NCI-H2196 treated with DMSO at 0.1 percent for 48 hours (cell line): ENCODE measurements around the gene MRFAP1.
"Not testable (repeated sequence)": the region's sequence is repeated elsewhere in the genome, so short reads cannot be mapped to it uniquely, and the experiment has no call there.

Source experiments
- DNase-seq: peaks from one replicate; lab custom pipeline; 2025; ENCODE audit not compliant: unreplicated experiment; lab: John Stamatoyannopoulos, UW

MRFAP1 gene

DNA sequence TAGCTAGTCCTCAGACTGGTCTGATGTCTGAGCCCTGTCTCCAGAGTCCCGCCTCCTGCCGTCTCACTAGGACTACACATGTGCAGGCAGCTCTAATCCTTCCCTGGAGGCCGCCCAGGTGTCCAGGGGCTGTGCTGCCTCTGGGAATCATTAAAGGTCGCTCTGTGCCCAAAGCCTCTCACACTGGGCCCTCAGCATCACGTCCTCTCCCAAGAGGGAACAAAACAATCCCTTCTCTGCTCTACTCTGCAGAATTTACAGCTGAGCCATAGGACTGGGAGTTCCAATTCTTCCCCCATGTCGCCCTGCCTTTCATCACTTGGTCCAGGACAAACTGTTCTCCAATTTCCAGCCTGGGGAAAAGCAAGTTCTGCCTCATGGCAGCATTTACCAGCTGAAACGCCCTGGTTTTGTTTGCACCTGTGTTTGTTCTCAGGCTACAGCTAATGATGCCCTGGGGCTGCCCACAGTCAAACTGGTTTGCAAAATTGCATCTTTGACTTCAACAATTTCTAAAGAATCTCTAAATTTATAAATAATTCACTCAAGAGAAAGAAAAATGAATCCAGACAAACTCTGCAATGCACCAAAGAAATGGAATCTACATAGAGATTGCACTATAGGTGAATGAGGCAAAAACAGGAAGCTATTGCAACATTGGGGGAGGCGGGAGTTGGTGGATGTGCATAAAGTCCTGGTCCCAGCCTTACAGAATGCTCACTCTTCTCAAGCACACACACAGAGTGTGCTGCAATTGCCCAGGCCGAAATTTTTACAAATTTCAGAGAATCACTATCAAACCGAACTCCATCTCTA is 7.2 kb upstream of the MRFAP1 start:
- DNase-seq, result no peak

DNA sequence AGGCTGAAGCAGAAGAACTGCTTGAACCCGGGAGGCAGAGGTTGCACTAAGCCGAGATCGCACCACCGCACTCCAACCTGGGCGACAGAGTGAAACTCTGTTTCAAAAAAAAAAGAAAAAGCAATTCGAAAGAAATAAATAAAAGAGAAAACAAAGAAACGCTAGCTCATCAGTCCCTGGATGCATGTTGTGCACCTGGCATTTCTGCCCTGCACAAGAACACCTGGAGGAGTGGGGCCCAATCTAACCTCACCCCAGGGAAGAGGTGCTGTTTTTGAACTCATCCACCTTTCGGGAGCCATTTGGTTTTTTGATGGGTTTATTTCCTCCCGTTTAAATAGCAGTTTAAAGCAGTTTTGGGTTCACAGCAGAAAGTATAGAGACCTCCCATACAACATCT is 5.7 kb upstream of the MRFAP1 start:
- no peak for DNase-seq

DNA sequence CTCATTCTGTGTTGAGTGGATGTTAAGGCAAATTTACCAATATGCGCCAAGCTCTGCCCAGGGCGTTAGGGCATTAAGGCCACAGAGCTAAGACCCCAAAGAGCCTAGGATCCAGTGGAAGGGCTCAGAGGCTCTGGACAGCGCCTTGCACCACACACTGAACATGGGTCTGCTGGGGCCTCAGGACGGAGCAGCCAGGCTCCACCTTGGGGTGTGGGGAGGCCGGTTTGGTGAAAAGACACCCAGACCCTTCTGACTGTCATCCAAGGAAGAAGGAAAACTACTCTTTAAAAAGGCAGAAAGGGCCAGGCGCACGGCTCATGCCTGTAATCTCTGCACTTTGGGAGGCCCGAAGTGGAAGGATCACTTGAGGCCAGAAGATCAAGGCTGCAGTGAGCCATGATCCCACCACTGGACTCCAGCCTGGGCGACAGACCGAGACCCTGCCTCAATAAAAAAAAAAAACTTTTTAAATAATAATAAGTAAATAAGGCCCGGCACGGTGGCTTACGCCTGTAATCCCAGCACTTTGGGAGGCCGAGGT is 1.3 kb upstream of the MRFAP1 start:
- DNase-seq, result no peak

DNA sequence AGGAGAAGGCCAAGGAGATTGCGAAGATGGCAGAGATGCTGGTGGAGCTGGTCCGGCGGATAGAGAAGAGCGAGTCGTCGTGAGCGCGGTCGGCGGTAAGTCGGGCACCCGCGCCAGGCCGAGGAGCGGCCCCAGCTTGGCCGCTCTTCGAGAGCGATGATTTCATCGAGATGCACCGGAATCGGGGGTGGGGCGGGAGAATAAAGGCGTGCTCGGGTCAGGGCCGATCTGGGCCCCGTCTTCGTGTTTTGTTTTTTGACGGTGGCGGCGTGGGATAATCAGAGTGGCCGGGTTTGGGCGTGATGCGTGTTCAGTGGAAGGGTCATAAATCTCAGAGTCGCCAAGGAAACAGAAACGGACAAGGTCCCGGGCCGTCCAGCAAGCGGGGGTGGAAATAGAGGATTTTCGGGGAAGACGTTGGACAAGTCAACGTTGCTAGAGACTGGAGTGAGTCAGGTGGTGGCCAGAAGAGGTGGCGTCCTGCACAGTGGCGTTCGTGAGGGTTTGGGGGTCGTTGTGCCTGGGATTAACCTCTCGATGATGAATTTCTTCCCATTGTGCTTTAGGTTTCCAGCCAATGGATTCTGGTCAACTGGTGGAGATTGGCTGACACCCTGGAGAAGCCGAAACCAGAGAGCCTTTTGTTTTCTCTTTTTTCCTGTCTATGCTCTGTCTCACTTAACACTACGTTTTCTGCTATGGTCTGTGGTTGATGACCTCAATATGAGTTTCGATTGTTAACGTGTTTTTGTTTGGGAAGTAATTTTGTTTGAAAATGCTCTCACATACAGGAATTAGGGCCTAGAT is 882 bp downstream of the MRFAP1 start:
- DNase-seq, result no peak

DNA sequence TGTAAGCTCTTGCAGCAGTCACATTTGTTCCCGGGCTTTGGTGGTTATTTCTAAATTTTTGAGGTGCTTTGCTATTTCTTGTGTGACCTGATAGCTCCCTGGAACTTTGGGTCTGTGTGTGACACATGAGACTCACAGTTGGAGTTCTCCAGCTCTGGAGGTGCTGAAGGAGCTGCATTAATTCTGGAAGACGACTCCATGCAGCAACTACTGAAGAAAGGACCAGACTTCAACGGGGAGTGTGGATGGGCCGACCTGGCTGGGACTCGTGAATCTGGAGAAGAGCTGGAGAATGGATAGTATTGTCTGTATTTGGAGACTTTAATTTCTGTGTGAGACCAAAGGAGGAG is 1.5 kb downstream of the MRFAP1 start:
- no peak for DNase-seq

DNA sequence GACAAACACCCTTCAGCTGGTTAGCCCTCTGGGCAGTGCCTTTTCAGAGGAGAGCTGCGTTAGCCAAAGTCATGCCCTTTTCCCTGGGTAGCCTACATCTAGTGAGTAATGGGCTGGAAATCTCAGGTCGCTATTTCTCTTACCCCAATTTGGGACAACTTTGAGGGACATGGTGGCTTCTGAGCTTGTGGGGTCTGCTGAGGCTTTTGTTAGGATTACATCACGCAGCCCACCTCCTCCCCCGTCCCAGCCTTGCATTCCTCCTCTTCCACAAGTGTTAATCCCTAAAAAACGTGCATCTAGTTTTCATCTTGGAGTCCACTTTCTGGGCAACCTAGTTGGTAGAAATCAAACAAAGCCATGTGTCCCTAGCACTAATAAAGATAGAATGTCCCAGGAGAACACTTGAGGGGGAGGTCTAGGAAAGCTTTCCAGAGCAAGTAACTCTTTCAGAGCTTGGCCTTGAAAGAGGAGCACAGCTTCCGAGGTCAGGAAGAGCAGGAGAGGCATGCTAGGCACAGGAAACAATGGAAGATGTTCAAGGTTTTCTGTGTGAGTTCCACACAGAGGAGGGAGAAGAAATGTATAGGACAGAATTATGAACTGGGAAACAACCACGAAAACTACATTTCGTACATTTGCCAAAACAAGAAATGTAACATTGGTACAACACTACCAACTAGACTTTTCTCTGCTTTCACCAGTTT is 2.8 kb downstream of the MRFAP1 start:
- no peak for DNase-seq

DNA sequence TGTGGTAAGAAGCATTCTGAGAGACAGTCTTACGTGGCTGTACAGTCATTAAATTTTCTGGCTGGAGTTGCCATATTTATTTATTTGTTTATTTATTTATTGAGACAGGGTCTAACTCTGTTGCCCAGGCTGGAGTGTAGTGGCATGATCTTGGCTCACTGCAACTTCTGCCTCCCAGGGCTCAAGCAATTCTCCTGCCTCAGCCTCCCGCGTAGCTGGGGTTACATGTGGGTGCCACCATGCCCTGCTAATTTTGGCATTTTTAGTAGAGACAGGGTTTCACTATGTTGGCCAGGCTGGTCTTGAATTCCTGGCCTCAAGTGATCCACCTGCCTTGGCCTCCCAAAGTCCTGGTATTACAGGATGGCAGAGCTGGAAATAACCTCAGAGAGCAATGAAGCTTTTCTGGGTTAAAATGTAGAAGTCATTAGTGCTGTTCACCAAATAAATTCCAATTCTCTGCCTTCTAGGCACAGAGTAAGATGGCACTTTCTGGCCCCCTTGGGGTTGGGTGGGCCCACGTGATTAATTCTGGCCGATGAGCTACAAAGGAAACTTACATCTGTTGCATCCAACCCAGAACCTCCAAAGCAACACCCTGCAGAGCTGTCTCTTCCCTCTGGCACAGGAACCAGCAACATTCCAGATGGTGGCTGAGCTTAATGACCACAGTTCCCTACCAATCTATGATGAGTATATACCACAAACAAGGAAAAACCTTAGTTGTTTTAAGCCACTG is 4.5 kb downstream of the MRFAP1 start:
- DNase-seq, result no peak

DNA sequence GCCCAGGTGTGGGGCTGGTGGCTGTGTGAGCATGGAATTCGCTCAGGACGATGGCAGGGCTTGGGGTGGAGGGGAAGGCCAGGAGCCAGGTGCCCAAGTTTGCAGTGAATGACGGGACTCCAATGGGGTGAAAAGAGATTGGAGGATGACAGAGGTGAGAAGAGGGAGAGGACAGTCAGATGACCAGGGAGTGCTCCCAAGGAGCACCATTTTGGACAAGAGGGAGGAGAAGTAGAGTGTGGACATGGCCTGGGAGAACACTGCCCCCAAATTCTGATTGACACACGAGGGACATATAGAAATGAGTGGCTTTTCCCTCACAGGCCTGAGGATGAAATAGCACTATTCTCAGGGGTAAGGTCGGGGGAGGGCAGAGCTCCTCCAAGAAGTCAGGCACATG is 6.7 kb downstream of the MRFAP1 start:
- DNase-seq, result no peak

DNA sequence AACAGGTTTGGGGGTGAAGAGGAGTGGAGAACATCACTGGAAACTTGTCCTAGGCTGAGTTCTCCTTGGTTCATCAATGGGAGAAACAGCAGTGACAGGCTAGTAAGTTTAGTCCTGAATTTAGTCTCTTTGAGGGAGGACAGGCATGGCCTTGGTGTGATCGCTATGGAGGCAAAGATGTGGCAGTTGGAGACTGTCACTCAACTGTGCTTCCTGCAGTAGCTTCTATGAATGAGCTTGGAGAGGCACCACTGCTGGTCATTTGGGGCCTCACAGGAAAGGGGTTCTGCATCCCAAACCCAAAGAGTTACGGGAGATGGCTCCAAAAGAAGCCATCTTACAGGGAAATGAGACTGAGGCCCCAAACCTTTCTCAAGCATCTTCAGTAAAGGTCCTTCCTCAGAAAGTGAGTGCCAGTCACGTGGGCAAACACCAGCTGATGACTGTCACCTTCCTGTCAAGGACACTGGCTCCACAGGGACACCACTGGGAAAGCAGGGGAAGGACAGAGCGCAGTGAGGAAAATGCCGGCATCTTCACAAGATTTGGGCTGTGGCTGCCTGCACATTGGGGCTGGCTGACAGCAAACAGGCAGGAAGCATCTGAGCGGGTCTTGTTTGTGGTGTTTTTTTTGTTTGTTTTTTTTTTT is 7.2 kb downstream of the MRFAP1 start:
- no peak for DNase-seq

DNA sequence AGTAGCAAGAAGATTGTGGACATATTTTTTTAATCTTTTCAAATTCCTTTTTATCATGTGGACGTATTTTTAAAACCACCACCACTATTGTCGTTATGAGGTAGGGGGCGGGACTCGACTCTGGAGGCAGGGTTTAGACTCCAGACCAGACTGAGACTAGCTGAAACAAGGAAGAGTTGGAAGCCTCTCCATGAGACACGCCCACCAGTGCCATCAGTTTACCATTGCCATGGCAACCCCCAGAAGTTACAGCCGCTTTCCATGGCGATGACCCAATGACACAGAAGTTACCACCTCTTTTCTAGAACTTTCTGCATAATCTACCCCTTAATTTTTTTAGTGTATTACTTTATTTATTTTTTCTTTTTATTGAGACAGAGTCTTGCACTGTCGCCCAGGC is 8.7 kb downstream of the MRFAP1 start:
- DNase-seq, result no peak

DNA sequence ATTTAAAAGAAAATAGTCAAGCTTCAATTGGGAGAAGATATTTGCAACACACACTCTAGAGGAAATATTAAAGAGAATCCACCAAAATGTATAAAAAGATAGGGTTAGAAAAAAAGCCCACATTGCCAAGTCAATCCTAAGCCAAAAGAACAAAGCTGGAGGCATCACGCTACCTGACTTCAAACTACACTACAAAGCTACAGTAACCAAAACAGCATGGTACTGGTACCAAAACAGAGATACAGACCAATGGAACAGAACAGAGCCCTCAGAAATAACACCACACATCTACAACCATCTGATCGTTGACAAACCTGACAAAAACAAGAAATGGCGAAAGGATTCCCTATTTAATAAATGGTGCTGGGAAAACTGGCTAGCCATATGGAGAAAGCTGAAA is 13.7 kb downstream of the MRFAP1 start:
- not testable (repeated sequence) for DNase-seq

DNA sequence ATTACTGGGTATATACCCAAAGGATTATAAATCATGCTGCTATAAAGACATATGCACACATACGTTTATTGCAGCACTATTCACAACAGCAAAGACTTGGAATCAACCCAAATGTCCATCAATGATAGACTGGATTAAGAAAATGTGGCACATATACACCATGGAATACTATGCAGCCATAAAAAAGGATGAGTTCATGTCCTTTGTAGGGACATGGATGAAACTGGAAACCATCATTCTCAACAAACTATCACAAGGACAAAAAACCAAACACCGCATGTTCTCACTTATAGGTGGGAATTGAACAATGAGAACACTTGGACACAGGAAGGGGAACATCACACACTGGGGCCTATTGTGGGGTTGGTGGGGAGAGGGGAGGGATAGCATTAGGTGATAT is 14.8 kb downstream of the MRFAP1 start:
- not testable (repeated sequence) for DNase-seq

DNA sequence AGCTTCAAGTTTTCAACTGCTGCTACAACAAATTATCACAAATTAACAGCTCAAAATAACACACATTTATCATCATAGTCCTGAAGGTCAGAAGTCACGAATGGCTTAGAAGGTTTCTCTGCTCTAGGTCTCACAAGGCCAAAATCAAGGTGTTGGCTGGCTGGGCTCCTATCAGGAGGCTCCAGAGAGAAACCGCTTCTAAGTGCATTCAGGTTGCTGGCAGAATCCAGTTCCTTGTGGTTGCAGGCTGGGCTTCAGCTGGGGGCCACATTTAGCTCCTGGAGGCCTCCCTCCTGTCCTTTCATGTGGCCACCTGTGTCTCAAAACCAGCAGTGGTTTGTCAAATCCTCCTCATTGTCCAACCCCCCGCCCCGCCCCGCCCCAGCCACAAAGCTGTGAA is 15.4 kb downstream of the MRFAP1 start:
- DNase-seq, result no peak

DNA sequence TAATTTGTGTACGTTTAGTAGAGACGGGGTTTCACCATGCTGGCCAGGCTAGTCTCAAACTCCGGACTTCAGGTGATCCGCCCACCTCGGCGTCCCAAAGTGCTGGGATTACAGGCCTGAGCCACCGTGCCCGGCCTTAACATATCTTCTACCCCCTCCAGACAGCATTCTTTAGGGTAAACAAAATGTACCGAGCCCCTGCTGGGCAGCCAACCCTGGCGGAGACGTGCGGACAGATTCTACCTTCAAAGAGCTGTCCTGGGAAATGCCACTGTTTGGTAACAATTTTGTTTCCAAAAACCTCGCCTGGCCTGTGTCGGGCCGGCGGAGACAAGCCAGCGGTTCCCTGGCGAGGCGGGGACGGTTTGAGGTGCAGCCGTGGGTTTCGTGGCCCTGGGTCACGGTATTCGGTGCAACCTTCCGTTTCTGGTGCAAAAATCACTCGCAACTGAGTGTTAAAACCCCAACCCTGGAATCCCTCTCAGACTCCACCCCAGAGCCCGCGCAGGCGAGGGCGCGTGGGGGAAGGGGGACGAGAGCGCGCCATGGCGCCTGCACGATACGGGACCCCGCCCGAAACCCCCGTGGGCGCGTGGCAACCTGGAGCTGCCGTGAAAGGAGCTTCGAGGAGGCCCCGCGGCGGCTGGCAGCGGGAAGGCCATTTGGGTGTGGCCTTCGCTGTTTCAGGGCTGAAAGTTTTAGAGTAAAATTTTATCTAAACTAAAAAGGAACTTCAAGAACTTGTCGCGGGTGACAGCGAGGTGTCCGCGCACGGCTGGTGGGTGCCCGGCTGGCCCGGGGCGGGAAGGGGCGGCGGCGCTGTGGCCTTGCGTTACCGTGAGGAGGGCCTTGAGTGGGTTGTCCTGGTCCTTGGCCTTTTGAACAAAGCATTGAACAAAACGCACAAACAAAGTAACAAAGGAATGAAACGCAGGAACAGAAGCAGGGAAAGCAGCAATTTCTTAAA is 17.0 kb downstream of the MRFAP1 start:
- DNase-seq, result no peak

DNA sequence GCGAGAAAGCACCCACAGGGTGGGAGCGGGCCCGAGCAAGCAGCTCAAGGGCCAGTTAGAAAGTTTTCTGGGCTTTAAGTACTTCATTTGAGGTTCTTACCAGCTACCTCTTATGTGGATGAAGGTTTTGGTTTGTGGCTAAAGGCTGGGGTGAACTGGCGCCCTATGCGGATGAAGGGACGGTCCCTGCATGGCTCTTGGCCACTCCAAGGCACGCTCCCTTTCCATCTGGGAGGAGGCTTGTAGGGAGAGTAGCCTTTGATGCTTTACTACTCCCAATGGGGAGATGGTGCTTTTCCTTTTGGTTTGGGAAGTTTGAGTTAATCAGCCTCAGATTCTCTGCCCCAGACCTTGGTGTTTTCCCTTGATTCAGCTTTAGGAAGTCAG is 17.7 kb downstream of the MRFAP1 start:
- DNase-seq, result no peak

DNA sequence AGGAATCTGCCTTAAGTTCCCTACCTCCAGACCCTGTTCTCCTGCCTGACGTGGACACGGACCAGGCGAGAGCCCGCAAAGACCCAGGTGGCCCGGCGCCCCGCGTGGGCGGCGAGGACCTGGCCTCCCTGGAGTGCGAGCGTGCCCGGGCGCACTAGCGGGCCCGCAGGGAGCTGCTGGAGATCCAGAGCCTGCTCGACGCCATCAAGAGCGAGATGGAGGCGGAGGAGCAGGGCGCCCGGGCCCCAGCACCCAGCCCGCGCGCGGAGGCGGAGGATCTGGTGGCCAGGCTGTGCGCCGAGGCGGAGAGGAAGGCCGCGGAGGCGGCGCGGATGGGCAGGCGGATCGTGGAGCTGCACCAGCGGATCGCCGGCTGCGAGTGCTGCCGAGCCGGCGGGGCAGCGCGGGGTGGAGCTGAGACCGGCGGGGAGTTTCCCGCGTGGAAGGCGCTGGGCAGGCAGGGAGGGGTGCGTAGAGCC is 18.2 kb downstream of the MRFAP1 start:
- no peak for DNase-seq

DNA sequence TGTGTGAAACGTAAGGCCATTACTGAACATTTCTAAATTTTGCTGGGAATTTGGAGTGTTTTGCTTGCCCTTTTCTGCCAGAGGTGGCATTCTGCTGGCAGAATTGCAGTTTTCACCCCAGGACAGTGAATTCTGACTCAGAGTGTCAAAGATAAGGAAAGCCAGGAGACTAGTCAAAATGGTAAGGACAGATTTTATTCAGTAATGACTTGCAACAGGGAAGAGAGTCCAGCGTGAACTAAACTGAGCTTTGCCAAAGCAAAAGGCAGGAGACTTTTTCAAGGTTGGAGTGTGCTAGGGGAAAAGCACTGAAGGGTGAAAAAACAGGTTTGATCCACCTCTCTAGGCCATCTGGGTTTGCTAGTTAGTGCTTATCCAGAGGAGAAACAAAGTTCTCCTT is 19.4 kb downstream of the MRFAP1 start:
- DNase-seq, result no peak

DNA sequence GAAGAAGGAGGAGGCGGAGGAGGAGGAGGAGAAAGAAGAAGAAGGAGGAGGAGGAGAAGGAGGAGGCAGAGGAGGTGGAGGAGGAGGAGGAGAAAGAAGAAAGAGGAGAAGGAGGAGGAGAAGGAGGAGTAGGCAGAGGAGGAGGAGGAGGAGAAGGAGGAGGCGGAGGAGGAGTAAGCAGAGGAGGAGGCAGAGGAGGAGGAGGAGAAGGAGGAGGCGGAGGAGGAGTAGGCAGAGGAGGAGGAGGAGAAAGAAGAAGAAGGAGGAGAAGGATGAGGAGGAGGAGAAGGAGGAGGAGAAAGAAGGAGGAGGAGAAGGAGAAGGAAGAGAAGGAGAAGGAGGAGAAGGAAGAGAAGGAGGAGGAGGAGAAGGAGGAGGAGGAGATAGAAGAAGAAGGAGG is 19.9 kb downstream of the MRFAP1 start:
- no peak for DNase-seq

DNA sequence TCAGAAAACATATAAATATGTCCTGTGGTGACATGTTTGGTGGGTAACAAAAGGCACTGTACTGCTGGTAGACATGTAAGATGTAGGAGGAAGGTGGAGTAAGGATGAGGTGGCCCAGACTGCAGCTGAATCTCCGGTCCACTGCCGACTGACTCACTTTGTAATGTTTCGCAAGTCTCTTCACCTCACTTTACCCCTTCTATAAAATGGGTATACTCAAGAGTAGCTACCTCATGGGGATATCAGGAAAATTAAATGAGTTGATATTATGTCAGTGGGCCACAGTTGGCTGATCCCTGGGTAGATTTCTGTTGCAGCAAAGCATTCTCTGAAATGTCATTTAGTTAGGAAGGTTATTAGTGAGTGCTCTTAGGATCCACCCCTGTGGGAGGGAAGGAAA is 22.1 kb downstream of the MRFAP1 start:
- no peak for DNase-seq
